Measurements from ENCODE around the gene MORF4L2. TPM values are rescaled to one million over a fixed set of nuclear protein-coding genes. Genes with fewer than 3 reads are reported as not detected.

The MORF4L2 gene
- total RNA-seq, 4 donors from 2014 or later: 132 to 256 (median 144) TPM

- TF ChIP-seq CTCF (IDR thresholded peaks at IDR 0.05; ENCODE audit: low read depth): no peak
Observed at GRCh38 chrX:103626855-103627254, 59.6 kb downstream of the MORF4L2 start.

Other genes with a start within 250 kb of the MORF4L2 start
- 1 to 10 TPM in 1 of 4 donors, under 1 TPM in 3; 0.22 to 1.5 (median 0.50) TPM for gene RAB40A, start 167.2 kb downstream of the MORF4L2 start, total RNA-seq
- gene TCEAL4, start 101.2 kb downstream of the MORF4L2 start, total RNA-seq: 10 to 100 TPM; 43.3 to 82.1 (median 68.7) TPM
- 10 to 100 TPM; 12.4 to 17.1 (median 14.6) TPM for gene TCEAL3, start 78.7 kb downstream of the MORF4L2 start, total RNA-seq
- 10 to 100 TPM; 43.7 to 71.6 (median 48.4) TPM for gene TCEAL1, start 57.7 kb downstream of the MORF4L2 start, total RNA-seq
- gene TMEM31, start 24.2 kb upstream of the MORF4L2 start, total RNA-seq: not detected
- 1 to 10 TPM in 3 of 4 donors, under 1 TPM in 1; 0.98 to 1.3 (median 1.2) TPM for gene PLP1, start 90.1 kb upstream of the MORF4L2 start, total RNA-seq
- gene RAB9B, start 145.6 kb upstream of the MORF4L2 start, total RNA-seq: 1 to 10 TPM in 3 of 4 donors, under 1 TPM in 1; 0.85 to 2.0 (median 1.5) TPM